Esophagus mucosa (tissue), 1 donor: ENCODE data around the gene RASA2. TPM values are rescaled to one million over a fixed set of nuclear protein-coding genes. Genes with fewer than 3 reads are reported as not detected.
A peak's percentile ranks its signal among the peaks of the same experiment; 100 is the strongest.
"Not testable (repeated sequence)": the region's sequence is repeated elsewhere in the genome, so short reads cannot be mapped to it uniquely, and the experiment has no call there.

Experiments used
- ATAC-seq: fragments of 200-7000 bp; cut with Tn5 transposase; one replicate; pipeline ENCODE4 v1.9.1; 2020
- total RNA-seq: library from RNA; stranded (reverse); gene quantifications from one replicate; pipeline ENCODE4 v1.2.4, GENCODE V29; 2023
- donor health status: DM: yes; HTN: yes; CAD: no.

RASA2 gene
- total RNA-seq, 1 donor from 2014 or later: 10.0 TPM

DNA sequence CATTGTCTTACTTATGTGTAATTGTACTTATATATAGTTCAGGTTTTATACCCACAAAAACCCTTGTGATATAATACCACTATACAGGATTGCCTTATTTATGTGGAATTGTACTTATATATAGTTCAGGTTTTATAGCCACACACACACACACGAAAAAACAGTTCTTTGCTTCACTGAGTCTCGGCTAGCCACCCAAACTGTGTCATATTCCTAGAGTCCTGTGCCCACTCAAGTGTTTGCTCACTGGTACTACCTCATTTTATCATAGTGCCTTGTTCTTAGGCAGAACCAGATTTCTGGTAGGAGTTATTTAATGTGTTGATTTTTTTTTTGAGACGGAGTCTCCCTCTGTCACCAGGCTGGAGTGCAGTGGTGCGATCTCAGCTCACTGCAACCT, 12.5 kb downstream of the RASA2 start:
- ATAC-seq: no peak

DNA sequence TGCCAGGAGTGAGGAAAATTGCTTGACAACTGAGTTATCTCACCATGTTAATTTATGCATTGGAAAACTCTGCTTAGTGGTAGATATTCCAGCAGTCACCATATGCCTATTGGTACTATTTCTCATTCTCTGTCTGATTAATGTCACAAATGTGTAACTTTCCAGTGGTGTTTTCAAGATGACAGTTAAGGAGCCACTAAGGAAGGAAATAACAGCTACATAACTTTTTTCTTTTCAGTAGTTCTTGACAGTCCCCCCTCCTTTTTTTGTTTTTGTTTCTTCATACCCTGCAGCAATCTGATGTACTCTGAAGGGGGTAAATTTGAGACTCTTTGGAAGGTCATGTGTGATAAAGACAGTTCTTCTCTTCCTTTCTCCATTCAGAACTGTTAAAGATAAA, 13.1 kb downstream of the RASA2 start:
- ATAC-seq: no peak

DNA sequence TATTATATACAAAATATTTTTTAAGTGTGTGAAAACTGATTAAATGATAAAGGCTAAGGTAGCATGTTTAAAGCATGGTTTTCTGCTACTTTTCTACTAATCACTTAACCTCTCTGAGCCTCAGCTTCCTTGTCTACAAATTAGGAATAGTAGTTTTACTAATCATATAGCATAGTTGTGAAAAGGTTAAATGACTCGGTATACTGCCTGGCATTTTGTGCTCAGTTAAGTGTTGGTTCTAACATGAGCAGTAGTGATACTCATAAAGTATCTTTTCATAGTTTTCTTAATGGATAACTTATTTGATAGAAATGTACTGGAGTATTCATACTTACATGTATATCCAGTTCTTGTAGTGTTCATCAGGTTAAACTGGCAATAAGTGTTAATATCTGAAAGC, 13.6 kb downstream of the RASA2 start:
- ATAC-seq: no peak

DNA sequence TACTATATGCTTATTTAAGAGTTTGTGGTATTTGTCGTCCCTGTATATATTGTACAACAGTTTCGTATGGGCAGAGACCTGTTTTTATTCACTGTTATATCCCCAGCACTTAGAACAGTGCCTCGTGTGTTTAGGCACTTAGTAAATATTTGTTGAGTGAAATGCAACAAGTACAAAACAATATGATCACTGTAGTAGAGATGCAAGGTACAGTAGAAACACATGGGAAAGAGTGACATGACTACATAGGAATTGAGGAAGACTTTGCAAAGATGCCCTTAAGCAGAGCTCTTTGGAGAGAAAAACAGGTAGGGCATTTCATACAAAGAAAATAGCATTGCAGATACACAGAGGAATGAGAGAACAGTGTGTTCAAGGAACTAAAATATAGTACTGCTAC, 18.3 kb downstream of the RASA2 start:
- peak; percentile 55 for ATAC-seq

GRCh38 chr3:141506071-141506470, 19.2 kb downstream of the RASA2 start:
- ATAC-seq: no peak

DNA sequence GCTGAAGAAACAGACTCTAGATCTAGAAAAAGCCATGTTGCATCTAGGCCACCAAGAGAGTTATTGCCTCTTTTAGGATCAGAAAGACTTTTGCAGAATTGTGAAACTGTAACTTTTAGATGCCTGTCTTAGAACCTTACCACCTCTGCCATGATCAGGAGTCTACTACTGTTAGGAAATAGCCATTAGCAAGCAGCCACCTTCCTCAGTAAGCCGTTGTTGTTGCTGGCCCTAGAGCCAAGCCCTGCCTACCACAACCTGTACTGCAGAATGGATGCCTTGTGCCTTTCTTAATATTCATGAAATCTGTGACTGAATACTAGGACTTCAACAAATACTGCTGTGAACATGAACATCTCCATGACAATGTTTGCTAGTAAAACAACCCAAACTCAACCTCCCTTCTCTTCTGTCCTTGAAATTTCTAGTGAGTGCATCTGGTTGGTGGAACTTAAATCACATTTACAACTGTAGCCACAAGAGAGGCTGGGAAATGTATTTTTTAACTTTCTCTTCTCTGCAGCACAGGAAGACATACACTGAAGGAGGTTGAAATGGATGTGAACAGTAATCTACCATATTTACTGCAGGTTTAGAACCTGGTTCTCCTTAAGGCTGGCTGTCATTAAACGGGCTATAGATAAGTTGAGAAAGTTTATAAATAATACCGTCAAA, 20.7 kb downstream of the RASA2 start:
- no peak for ATAC-seq

- ATAC-seq: no peak
These were observed 21.2 kb downstream of the RASA2 start for GRCh38 chr3:141508067-141508436.

GRCh38 chr3:141511361-141511760, 24.5 kb downstream of the RASA2 start:
- no peak for ATAC-seq

- ATAC-seq: no peak
These were observed 27.6 kb downstream of the RASA2 start for GRCh38 chr3:141514382-141514781.

DNA sequence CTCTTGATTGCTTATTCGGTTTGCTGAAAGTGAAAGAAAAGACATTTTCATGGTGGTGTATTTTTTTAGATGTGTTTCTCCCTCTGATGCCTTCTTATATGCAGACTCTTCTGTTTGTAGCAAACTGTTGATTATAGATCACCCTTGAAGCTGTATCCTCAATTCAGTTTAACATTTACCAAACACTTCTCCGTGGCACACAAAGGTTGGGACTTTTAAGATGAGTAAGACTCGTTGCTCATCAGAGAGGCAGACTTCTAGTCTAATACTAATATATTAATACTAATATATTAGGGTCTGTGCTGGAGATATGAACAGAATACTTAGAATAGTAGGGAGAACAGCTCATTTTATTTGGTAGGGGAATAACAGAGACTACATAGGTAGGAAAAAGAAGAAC, 32.8 kb downstream of the RASA2 start:
- no peak for ATAC-seq

DNA sequence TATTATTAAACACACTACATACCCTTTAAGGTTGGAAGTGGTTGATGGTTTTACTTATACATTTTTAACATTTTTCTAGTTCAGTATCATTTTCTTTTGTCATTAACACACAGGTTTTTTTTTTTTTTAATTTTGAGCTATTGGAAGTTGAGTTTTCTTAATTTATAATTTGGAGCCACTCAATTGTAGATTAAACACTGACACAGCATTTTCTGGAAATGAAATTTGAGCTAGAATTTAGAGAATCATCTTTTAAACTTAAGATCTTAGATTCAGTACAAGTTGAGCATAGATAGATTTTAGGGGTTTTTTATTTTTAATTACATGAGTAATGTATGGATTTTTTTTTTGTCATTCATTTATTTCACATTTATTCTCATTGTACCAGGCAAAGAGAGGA, 35.0 kb downstream of the RASA2 start:
- no peak for ATAC-seq

DNA sequence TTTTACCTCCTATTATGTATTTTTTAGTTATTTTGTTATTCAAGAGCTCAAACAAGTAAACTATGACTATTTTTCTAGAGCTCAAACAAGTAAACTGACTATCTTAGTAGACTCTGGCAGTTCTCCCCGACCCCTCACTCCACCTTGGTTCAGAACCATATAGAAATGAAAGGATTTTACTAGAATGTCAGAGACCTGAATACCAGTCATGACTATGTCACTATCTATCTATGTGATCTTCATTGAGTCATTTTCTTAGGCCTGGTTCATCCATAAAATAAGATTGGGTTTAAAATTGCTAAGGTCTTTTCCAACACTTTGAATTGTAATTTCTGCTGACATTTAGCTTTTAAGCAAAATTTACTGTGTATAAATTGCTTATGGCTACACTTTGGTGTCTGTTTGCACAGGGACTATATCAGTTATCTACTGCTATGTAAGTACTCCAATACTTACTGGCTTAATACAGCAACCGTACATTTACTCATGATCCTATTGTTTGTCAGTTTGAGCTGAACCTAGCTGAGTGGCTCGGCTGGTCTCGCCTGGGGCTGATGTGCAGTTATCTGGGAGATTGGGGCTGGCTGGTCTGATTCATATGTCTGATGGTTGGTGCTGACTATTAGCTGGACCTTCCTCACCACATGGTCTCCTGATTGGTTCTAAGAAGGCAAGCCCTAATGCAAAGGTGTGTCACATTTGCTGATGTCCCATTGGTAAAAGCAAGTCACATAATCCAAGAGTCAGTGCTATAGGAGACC, 37.0 kb downstream of the RASA2 start:
- ATAC-seq: no peak

DNA sequence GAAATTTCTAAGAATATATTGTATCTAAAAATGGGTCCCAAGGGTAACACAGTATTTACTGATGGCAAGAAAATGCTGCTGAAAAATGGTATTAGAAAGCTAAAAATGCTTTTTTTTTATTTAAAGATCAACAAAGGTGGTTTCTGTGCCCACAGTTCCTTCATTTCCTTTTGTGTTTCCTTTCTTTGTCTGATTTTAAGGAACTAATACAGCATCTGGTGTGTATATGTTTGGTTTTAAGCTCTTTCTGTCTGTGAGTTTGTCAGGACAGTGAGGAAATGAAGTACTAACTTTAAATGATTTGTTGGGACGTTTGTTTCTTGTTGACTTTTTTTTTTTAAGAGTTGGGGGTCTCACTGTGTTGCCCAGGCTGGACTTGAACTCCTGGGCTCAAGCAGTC, 38.2 kb downstream of the RASA2 start:
- no peak for ATAC-seq

- ATAC-seq: no peak
These were observed 39.0 kb downstream of the RASA2 start for GRCh38 chr3:141525814-141526213.

DNA sequence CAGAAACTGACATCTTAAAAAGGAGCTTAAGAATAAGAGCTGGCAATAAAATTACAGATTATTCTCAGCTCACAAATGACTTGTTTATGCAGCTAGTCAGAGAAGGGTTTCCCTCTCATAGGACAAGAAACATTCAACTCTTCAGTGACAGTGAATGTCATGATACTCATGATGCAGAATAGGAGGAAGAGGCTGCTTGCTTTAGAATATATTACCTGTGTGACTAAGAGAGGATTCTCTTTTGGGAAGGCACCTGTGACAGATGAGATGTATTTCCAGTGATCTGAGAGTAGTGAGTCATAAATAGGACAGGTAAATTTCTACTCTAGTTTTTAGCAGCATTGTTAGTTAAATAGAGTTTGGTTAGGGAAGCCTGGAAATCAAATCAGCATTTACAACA, 39.9 kb downstream of the RASA2 start:
- ATAC-seq: peak; percentile 82

GRCh38 chr3:141528800-141529199, 42.0 kb downstream of the RASA2 start:
- ATAC-seq: no peak

- no peak for ATAC-seq
These were observed 42.4 kb downstream of the RASA2 start for GRCh38 chr3:141529256-141529655.

GRCh38 chr3:141529717-141530414, 43.0 kb downstream of the RASA2 start:
- no peak for ATAC-seq

- no peak for ATAC-seq
These were observed 43.6 kb downstream of the RASA2 start for GRCh38 chr3:141530415-141530768.

DNA sequence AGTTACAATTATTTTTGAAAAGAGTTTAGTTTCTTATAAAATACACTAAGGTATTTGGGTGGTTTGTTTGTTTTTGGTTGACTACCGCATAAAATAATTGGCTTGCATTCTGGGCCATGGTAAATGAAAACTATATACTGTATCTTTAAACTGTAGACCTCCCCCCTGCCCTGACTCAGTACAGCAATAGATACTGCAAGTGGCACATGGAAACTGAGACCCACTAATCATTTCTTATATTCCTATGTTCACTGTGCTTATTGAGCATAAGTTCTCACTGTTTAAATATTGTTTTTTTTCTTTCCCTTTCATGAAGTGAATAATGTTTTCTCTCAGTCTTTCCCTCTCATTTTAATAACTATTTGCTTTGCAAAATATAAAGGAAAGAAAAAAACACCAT, 45.8 kb downstream of the RASA2 start:
- ATAC-seq: no peak

DNA sequence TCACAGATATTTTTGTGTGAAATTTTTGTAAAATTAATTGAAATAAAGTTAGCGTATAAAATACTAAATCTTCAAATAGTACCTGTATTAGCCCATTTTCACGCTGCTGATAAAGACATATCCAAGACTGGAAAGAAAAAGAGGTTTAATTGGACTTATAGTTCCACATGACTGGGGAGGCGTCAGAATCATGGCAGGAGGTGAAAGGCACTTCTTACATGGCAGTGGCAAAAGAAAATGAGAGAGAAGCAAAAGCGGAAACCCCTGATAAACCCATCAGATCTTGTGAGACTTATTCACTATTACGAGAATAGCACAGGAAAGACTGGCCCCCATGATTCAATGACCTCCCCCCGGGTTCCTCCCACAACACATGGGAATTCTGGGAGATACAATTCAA, 49.2 kb downstream of the RASA2 start:
- not testable (repeated sequence) for ATAC-seq

DNA sequence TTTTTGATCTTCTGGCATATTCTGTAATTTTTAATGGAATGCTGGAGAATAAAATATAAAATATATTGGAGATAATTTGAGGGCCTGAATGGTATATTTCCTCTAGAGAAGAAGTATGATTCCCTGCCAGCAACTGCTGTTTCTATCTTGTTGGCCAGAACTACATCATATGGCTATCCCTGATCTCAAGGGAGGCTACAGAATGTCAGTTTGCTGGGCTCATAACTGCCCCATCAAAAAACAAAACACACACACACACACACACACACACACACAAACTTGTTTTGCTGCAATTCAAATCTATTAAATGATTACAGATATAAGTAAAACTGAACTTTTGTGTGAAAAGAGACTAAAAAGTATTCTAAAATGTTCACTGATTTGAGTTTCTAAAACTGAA, 51.0 kb downstream of the RASA2 start:
- ATAC-seq: no peak

GRCh38 chr3:141538568-141539240, 51.9 kb downstream of the RASA2 start:
- no peak for ATAC-seq
